Measurements from ENCODE around the gene NOL4L.

NOL4L gene

GRCh38 chr20:32613192-32614053 lies 28.3 kb upstream of the NOL4L start:
- DNase-seq, result no peak

GRCh38 chr20:32612351-32613191 lies 27.4 kb upstream of the NOL4L start:
- no peak for DNase-seq

DNA sequence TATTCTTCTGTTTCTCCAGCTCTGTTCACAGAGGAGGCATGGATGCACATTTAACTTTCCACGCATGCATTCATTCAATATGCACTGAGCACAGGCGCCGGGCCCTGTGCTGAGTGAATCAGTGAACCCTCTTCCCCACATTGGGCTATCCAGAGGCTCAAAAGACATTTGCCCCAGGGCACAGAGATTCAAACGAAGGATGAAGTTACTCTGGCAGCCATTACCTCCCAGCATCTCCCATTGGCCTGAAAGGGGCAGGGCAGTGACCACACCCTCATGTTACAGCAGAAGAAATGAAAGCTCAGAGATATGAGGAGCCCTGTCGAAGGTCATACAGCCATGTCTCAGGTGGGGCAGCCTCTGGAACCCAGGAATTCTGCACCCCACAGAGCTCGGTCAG lies 26.7 kb upstream of the NOL4L start:
- DNase-seq, result no peak

DNA sequence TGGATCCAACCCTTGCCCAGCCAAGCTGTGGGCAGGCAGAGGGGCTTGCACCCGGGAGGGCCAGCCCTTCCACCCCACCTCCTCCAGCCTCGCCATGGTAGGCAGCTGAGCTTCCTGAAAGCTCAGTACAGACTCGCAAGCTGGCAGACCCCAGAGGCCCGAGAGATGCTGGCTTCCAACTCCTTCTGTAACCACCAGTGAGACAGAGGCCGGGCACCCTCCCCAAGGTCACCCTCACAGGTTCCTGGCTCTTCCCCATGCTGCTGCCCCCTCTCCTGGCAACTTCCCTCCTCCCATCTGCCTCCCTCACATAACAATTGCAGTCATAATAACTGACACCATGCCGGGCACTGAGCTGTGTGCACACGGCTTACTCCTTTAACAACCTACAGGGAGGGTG lies 26.2 kb upstream of the NOL4L start:
- DNase-seq, result no peak

GRCh38 chr20:32610472-32611218 lies 25.5 kb upstream of the NOL4L start:
- DNase-seq, result no peak

GRCh38 chr20:32609993-32610392 lies 24.9 kb upstream of the NOL4L start:
- no peak for DNase-seq

DNA sequence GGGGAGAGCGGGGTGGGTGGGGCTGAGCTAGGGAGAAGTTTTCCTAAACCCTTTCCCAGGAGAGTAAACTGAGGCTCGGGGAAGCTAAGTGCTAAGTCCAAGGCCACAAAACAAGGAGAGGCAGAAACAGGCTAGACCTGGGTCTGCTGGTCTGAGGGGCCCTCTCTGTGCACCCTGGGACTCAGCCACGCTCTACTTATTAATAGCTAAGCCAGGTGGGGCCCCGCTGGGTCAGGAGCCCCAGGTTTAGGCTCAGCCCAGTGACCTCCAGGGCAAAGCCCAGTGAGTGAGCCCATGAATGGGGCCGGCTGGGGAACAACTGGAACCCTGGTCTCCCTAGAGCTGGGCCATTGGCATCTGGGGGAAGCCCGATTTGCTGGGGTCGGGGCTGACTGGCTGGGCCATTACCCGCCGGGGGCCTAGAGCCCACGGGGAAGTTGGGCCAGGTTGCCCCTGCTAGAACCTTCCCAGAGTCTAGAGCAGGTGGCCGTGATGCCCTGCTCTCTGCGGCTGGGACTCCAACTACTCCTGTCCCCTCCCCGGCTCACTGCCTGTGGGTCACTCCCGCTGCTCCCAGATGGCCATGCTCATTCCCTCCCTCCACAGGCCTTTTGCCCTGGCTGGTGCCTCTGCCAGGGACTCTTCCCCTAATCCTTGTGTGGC lies 24.1 kb upstream of the NOL4L start:
- no peak for DNase-seq

- DNase-seq, result no peak
Observed at GRCh38 chr20:32608664-32609015, 23.5 kb upstream of the NOL4L start.

GRCh38 chr20:32607727-32608663 lies 22.9 kb upstream of the NOL4L start:
- no peak for DNase-seq

DNA sequence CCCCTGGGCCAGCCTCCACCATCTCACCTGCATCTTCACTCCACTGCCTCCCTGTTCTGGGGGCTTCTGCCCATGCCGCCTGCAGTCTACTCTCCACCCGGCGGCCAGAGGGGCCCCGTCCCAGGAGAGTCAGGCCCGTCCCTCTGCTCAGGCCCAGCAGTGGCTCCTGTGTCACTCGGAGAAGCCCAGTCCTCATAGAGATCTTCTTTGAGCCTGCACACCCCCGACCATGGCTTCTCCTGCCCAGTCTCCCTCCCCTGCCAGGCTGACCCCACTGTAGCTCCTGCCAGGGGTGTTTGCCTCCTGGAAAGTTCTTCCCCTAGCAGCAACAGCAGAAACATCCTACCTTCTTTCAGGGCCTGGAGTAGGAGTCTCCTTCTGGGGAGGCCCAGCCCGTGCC lies 22.2 kb upstream of the NOL4L start:
- no peak for DNase-seq

DNA sequence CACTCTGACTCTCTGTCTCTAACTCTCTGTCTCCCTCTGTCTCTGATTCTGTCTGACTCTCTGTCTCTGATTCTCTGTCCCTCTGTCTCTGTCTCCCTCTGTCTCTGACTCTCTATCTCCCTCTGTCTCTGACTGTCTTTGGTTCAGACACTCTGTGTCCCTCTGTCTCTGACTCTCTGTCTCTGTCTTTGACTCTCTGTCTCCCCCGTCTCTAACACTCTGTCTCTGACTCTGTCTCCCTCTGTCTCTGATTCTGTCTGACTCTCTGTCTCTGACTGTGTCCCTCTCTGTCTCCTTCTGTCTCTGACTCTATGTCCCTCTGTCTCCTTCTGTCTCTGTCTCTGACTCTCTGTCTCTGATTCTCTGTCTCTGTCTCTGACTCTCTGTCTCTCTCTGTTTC lies 21.7 kb upstream of the NOL4L start:
- no peak for DNase-seq

DNA sequence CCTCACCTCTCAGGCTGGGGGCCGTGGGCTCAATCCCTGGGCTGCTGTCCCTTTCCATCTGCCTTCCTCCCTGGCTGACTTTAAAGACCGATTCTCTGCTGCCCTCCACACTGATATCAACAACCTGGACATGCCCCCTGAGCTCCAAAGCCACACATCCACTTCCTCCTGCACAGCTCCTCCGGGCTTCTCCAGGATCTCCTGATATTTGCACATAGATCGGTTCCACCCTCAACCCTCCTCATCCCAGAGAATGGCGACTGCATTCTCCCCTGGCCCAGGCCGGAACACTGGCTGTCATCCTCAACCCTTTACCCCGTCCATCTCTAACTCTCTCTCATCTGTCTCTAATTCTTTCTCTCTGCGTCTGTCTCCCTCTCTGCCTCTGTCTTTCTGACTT lies 21.0 kb upstream of the NOL4L start:
- no peak for DNase-seq

GRCh38 chr20:32605167-32605656 lies 20.1 kb upstream of the NOL4L start:
- no peak for DNase-seq

DNA sequence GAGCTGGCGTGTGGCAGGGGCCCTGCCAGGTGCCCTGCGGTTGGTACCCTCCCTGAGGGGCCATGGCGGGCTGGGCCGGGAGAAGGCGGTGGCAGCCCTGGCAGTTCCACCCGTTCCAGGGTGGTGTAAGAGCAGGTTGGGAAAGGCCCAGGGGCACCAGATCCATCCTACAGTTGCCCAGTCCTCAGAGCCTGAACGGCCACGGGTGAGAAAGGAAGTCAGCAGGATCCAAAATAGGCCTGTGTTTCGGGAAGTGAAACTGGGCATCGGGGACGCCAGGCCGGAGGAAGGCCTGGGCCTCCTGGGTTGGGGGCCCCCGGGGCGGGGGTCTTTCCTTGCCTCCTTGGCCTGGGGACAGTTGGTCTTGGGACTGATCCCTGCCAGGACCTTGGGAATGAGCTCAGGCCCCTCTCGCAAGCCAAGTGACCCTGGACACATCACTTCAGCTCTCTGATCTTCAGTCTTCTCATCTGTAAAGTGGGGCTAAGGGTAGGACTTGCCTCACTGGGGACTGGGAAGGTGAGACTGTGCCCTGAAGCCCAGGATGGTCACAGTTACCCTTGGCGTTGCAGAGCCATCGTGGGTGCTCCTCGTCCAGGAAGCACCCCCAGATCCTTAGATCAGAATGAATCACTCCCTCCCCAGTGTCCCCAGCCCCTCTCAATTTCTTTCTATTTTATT lies 18.1 kb upstream of the NOL4L start:
- no peak for DNase-seq

GRCh38 chr20:32602273-32602672 lies 17.1 kb upstream of the NOL4L start:
- no peak for DNase-seq

DNA sequence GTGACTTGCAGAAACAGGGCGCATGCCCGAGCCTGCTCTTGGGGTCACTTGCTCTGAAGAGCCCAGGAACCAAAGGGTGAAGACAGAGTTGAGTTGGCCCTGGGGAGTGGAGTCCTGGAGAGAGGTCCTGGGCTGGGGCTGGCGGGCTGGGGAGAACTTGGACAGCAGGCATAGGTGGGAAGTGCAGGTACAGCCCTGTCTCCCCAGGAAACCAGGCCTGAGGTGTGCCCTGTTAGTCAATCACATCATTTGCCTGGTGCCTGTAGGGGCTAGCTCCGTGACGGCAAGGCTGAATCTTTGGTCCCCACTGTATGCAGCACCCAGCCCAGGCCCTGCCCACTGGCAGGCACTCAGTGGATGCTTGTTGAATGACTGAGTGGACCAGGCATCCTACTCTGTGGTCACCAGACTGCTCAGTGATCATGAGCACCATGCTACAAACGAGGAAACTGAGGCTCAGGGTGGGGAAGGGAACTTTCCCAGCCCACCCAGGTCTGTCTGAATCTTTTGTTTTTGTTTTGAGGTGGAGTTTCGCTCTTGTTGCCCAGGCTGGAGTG lies 15.6 kb upstream of the NOL4L start:
- no peak for DNase-seq

GRCh38 chr20:32599783-32600340 lies 14.7 kb upstream of the NOL4L start:
- DNase-seq, result no peak

GRCh38 chr20:32598606-32599005 lies 13.5 kb upstream of the NOL4L start:
- no peak for DNase-seq

- DNase-seq, result no peak
Observed at GRCh38 chr20:32597714-32598113, 12.6 kb upstream of the NOL4L start.

GRCh38 chr20:32596681-32597252 lies 11.6 kb upstream of the NOL4L start:
- no peak for DNase-seq

Data from NCI-H1694 treated with DMSO at 0.1 percent for 48 hours (cell line).